ENCODE data around the gene CACHD1.
A peak's percentile ranks its signal among the peaks of the same experiment; 100 is the strongest.

The CACHD1 gene

GRCh38 chr1:64669098-64669675 lies 199.3 kb downstream of the CACHD1 start:
- no peak overlapping the region for H3K4me3 ChIP-seq (ENCODE audit: control insufficient read depth in 1 of 7, extremely low read depth in 1 of 7, insufficient read depth in 4 of 7, low read depth in 2 of 7, low read length in 6 of 7)
- H3K4me1 ChIP-seq (ENCODE audit: control extremely low read depth in 1 of 4, control insufficient read depth in 4 of 4, insufficient read depth in 4 of 4, low read length in 3 of 4), result no peaks in the 10 kb centered on the region
- H3K9me3 ChIP-seq (ENCODE audit: control extremely low read depth in 1 of 5, control insufficient read depth in 4 of 5, insufficient read depth in 2 of 5, low read depth in 1 of 5, low read length in 4 of 5), result no peaks in the 10 kb centered on the region
- WGBS (ENCODE audit: insufficient coverage), result 100% methylated on average over 3 of the region's 3 CpGs
- no peak for DNase-seq
- no peak overlapping the region for H3K27ac ChIP-seq (ENCODE audit: insufficient read depth in 1 of 2, low read depth in 1 of 2, low read length in 2 of 2, poor library complexity in 1 of 2, severe bottlenecking in 2 of 2)
- peaks cover 0 to 7% (median 3%) of the 10 kb centered on the region in 4 experiments for H3K36me3 ChIP-seq (ENCODE audit: control insufficient read depth in 4 of 4, insufficient read depth in 4 of 4, low read length in 3 of 4)
- ChIA-PET CTCF (no interaction called here), POLR2A (no interaction called here)
- no peaks in the 10 kb centered on the region for H3K27me3 ChIP-seq (replicated peaks in 2 of 5; ENCODE audit: control insufficient read depth in 4 of 5, insufficient read depth in 5 of 5, low read length in 4 of 5)

- H3K27ac ChIP-seq (ENCODE audit: insufficient read depth in 1 of 2, low read depth in 1 of 2, low read length in 2 of 2, poor library complexity in 1 of 2, severe bottlenecking in 2 of 2), result no peak overlapping the region
- peak; percentile 22 to 36 (median 31) for DNase-seq
- H3K4me1 ChIP-seq (ENCODE audit: control extremely low read depth in 1 of 4, control insufficient read depth in 4 of 4, insufficient read depth in 4 of 4, low read length in 3 of 4), result no peaks in the 10 kb centered on the region
- H3K27me3 ChIP-seq (replicated peaks in 2 of 5; ENCODE audit: control insufficient read depth in 4 of 5, insufficient read depth in 5 of 5, low read length in 4 of 5), result no peaks in the 10 kb centered on the region
- ChIA-PET POLR2A (no interaction called here), CTCF (interaction anchor here (0.5 to 8.9 kb wide), 21 partner anchors 10 to 915 kb away, joined by 3 to 56 read pairs (median 3); no protein-coding TSS in a partner anchor)
- H3K4me3 ChIP-seq (ENCODE audit: control insufficient read depth in 1 of 7, extremely low read depth in 1 of 7, insufficient read depth in 4 of 7, low read depth in 2 of 7, low read length in 6 of 7), result no peak overlapping the region
- H3K9me3 ChIP-seq (ENCODE audit: control extremely low read depth in 1 of 5, control insufficient read depth in 4 of 5, insufficient read depth in 2 of 5, low read depth in 1 of 5, low read length in 4 of 5), result no peaks in the 10 kb centered on the region
- WGBS (ENCODE audit: insufficient coverage), result no CpG with 5 or more reads among the region's 4 CpGs
- peaks cover 0 to 25% (median 4%) of the 10 kb centered on the region in 4 experiments for H3K36me3 ChIP-seq (ENCODE audit: control insufficient read depth in 4 of 4, insufficient read depth in 4 of 4, low read length in 3 of 4)
Measured at GRCh38 chr1:64675718-64676345, 205.9 kb downstream of the CACHD1 start.

GRCh38 chr1:64676386-64676785 lies 206.5 kb downstream of the CACHD1 start:
- no CpG with 5 or more reads among the region's 4 CpGs for WGBS (ENCODE audit: insufficient coverage)
- no peaks in the 10 kb centered on the region for H3K27me3 ChIP-seq (replicated peaks in 2 of 5; ENCODE audit: control insufficient read depth in 4 of 5, insufficient read depth in 5 of 5, low read length in 4 of 5)
- CTCF ChIA-PET, result interaction anchor here (0.5 to 8.9 kb wide), 16 partner anchors 9 to 415 kb away, joined by 3 to 56 read pairs (median 3); no protein-coding TSS in a partner anchor
- POLR2A ChIA-PET, result no interaction called here
- no peak for DNase-seq
- peaks cover 0 to 25% (median 4%) of the 10 kb centered on the region in 4 experiments for H3K36me3 ChIP-seq (ENCODE audit: control insufficient read depth in 4 of 4, insufficient read depth in 4 of 4, low read length in 3 of 4)
- H3K9me3 ChIP-seq (ENCODE audit: control extremely low read depth in 1 of 5, control insufficient read depth in 4 of 5, insufficient read depth in 2 of 5, low read depth in 1 of 5, low read length in 4 of 5), result no peaks in the 10 kb centered on the region
- H3K27ac ChIP-seq (ENCODE audit: insufficient read depth in 1 of 2, low read depth in 1 of 2, low read length in 2 of 2, poor library complexity in 1 of 2, severe bottlenecking in 2 of 2), result no peak overlapping the region
- no peaks in the 10 kb centered on the region for H3K4me1 ChIP-seq (ENCODE audit: control extremely low read depth in 1 of 4, control insufficient read depth in 4 of 4, insufficient read depth in 4 of 4, low read length in 3 of 4)
- no peak overlapping the region for H3K4me3 ChIP-seq (ENCODE audit: control insufficient read depth in 1 of 7, extremely low read depth in 1 of 7, insufficient read depth in 4 of 7, low read depth in 2 of 7, low read length in 6 of 7)

GRCh38 chr1:64677532-64677931 lies 207.6 kb downstream of the CACHD1 start:
- CTCF ChIA-PET, result interaction anchor here (1.2 to 8.9 kb wide), 4 partner anchors 8 to 408 kb away, joined by 3 to 56 read pairs (median 6); no protein-coding TSS in a partner anchor
- Histone ChIP-seq H3K27ac (ENCODE audit: insufficient read depth in 1 of 2, low read depth in 1 of 2, low read length in 2 of 2, poor library complexity in 1 of 2, severe bottlenecking in 2 of 2) (no peak overlapping the region), H3K4me1 (ENCODE audit: control extremely low read depth in 1 of 4, control insufficient read depth in 4 of 4, insufficient read depth in 4 of 4, low read length in 3 of 4) (no peaks in the 10 kb centered on the region), H3K9me3 (ENCODE audit: control extremely low read depth in 1 of 5, control insufficient read depth in 4 of 5, insufficient read depth in 2 of 5, low read depth in 1 of 5, low read length in 4 of 5) (no peaks in the 10 kb centered on the region), H3K36me3 (ENCODE audit: control insufficient read depth in 4 of 4, insufficient read depth in 4 of 4, low read length in 3 of 4) (peaks cover 3 to 34% (median 4%) of the 10 kb centered on the region in 4 experiments), H3K4me3 (ENCODE audit: control insufficient read depth in 1 of 7, extremely low read depth in 1 of 7, insufficient read depth in 4 of 7, low read depth in 2 of 7, low read length in 6 of 7) (no peak overlapping the region), H3K27me3 (replicated peaks in 2 of 5; ENCODE audit: control insufficient read depth in 4 of 5, insufficient read depth in 5 of 5, low read length in 4 of 5) (no peaks in the 10 kb centered on the region)
- DNase-seq, result no peak
- 100% methylated on average over 1 of the region's 1 CpG for WGBS (ENCODE audit: insufficient coverage)
- POLR2A ChIA-PET, result no interaction called here

GRCh38 chr1:64678366-64678765 lies 208.4 kb downstream of the CACHD1 start:
- CTCF ChIA-PET, result interaction anchor here (0.7 to 8.9 kb wide), 2 partner anchors 10 to 13 kb away, joined by 3 to 56 read pairs; no protein-coding TSS in a partner anchor
- no peaks in the 10 kb centered on the region for H3K9me3 ChIP-seq (ENCODE audit: control extremely low read depth in 1 of 5, control insufficient read depth in 4 of 5, insufficient read depth in 2 of 5, low read depth in 1 of 5, low read length in 4 of 5)
- no peak overlapping the region for H3K27ac ChIP-seq (ENCODE audit: insufficient read depth in 1 of 2, low read depth in 1 of 2, low read length in 2 of 2, poor library complexity in 1 of 2, severe bottlenecking in 2 of 2)
- DNase-seq, result no peak
- no peaks in the 10 kb centered on the region for H3K4me1 ChIP-seq (ENCODE audit: control extremely low read depth in 1 of 4, control insufficient read depth in 4 of 4, insufficient read depth in 4 of 4, low read length in 3 of 4)
- H3K27me3 ChIP-seq (replicated peaks in 2 of 5; ENCODE audit: control insufficient read depth in 4 of 5, insufficient read depth in 5 of 5, low read length in 4 of 5), result no peaks in the 10 kb centered on the region
- WGBS (ENCODE audit: insufficient coverage), result 100% methylated on average over 3 of the region's 3 CpGs
- H3K4me3 ChIP-seq (ENCODE audit: control insufficient read depth in 1 of 7, extremely low read depth in 1 of 7, insufficient read depth in 4 of 7, low read depth in 2 of 7, low read length in 6 of 7), result no peak overlapping the region
- POLR2A ChIA-PET, result interaction anchor here (0.7 kb wide), 1 partner anchor 199 kb away, joined by 5 read pairs; no protein-coding TSS in a partner anchor
- peaks cover 2 to 36% (median 3%) of the 10 kb centered on the region in 4 experiments for H3K36me3 ChIP-seq (ENCODE audit: control insufficient read depth in 4 of 4, insufficient read depth in 4 of 4, low read length in 3 of 4)

- Histone ChIP-seq H3K9me3 (ENCODE audit: control extremely low read depth in 1 of 5, control insufficient read depth in 4 of 5, insufficient read depth in 2 of 5, low read depth in 1 of 5, low read length in 4 of 5) (no peaks in the 10 kb centered on the region), H3K4me3 (ENCODE audit: control insufficient read depth in 1 of 7, extremely low read depth in 1 of 7, insufficient read depth in 4 of 7, low read depth in 2 of 7, low read length in 6 of 7) (no peak overlapping the region), H3K36me3 (ENCODE audit: control insufficient read depth in 4 of 4, insufficient read depth in 4 of 4, low read length in 3 of 4) (peaks cover 2 to 40% (median 3%) of the 10 kb centered on the region in 4 experiments), H3K27me3 (replicated peaks in 2 of 5; ENCODE audit: control insufficient read depth in 4 of 5, insufficient read depth in 5 of 5, low read length in 4 of 5) (no peaks in the 10 kb centered on the region), H3K4me1 (ENCODE audit: control extremely low read depth in 1 of 4, control insufficient read depth in 4 of 4, insufficient read depth in 4 of 4, low read length in 3 of 4) (no peaks in the 10 kb centered on the region), H3K27ac (ENCODE audit: insufficient read depth in 1 of 2, low read depth in 1 of 2, low read length in 2 of 2, poor library complexity in 1 of 2, severe bottlenecking in 2 of 2) (no peak overlapping the region)
- ChIA-PET CTCF (interaction anchor here (1.5 to 8.9 kb wide), 2 partner anchors 13 to 410 kb away, joined by 6 to 56 read pairs; no protein-coding TSS in a partner anchor), POLR2A (no interaction called here)
- no peak for DNase-seq
- WGBS (ENCODE audit: insufficient coverage), result 97% methylated on average over 3 of the region's 6 CpGs
Measured at GRCh38 chr1:64679177-64679576, 209.2 kb downstream of the CACHD1 start.

GRCh38 chr1:64680599-64680998 lies 210.7 kb downstream of the CACHD1 start:
- CTCF ChIA-PET, result interaction anchor here (1.5 to 8.9 kb wide), 2 partner anchors 15 to 411 kb away, joined by 6 to 56 read pairs; no protein-coding TSS in a partner anchor

More at GRCh38 chr1:64680599-64680998, 210.7 kb downstream of the CACHD1 start:
- Histone ChIP-seq H3K36me3 (ENCODE audit: control insufficient read depth in 4 of 4, insufficient read depth in 4 of 4, low read length in 3 of 4) (peaks cover 2 to 40% (median 3%) of the 10 kb centered on the region in 4 experiments), H3K9me3 (ENCODE audit: control extremely low read depth in 1 of 5, control insufficient read depth in 4 of 5, insufficient read depth in 2 of 5, low read depth in 1 of 5, low read length in 4 of 5) (no peaks in the 10 kb centered on the region), H3K27me3 (replicated peaks in 2 of 5; ENCODE audit: control insufficient read depth in 4 of 5, insufficient read depth in 5 of 5, low read length in 4 of 5) (no peaks in the 10 kb centered on the region), H3K4me1 (ENCODE audit: control extremely low read depth in 1 of 4, control insufficient read depth in 4 of 4, insufficient read depth in 4 of 4, low read length in 3 of 4) (no peaks in the 10 kb centered on the region), H3K27ac (ENCODE audit: insufficient read depth in 1 of 2, low read depth in 1 of 2, low read length in 2 of 2, poor library complexity in 1 of 2, severe bottlenecking in 2 of 2) (no peak overlapping the region), H3K4me3 (ENCODE audit: control insufficient read depth in 1 of 7, extremely low read depth in 1 of 7, insufficient read depth in 4 of 7, low read depth in 2 of 7, low read length in 6 of 7) (no peak overlapping the region)
- no peak for DNase-seq
- POLR2A ChIA-PET, result no interaction called here
- 100% methylated on average over 2 of the region's 2 CpGs for WGBS (ENCODE audit: insufficient coverage)
